ENCODE measurements around the gene PDE1A.

DNA sequence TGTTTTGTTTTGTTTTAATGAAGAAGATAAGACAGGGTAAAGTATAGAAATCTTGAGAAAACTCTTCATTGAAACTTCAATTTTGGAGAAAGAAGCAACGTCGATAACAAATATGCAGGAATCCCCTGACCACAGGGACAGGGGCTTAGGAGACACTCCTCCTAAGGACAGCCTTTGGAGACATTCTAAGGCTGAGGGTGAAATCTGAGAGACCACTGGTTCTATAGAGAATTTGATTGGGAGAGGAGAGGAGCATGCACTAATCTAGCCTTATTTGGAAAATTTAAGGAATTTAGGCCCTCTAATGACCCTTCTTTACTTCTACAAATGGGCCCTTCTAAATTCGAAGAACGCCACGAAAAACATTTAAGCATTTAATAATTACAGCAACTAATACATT lies 233.5 kb downstream of the PDE1A start:
- TF ChIP-seq, protein P1, sequence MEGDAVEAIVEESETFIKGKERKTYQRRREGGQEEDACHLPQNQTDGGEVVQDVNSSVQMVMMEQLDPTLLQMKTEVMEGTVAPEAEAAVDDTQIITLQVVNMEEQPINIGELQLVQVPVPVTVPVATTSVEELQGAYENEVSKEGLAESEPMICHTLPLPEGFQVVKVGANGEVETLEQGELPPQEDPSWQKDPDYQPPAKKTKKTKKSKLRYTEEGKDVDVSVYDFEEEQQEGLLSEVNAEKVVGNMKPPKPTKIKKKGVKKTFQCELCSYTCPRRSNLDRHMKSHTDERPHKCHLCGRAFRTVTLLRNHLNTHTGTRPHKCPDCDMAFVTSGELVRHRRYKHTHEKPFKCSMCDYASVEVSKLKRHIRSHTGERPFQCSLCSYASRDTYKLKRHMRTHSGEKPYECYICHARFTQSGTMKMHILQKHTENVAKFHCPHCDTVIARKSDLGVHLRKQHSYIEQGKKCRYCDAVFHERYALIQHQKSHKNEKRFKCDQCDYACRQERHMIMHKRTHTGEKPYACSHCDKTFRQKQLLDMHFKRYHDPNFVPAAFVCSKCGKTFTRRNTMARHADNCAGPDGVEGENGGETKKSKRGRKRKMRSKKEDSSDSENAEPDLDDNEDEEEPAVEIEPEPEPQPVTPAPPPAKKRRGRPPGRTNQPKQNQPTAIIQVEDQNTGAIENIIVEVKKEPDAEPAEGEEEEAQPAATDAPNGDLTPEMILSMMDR (IDR thresholded peaks at IDR 0.05) = no peak
- no peak for TF ChIP-seq POLR2A (IDR thresholded peaks at IDR 0.05)

All from adrenal gland (tissue), 5 donors.